Measurements from ENCODE around the gene OR4D1. TPM values are rescaled to one million over a fixed set of nuclear protein-coding genes. Genes with fewer than 3 reads are reported as not detected.

The OR4D1 gene
- total RNA-seq, 1 experiment from 2014 or later: not detected

DNA sequence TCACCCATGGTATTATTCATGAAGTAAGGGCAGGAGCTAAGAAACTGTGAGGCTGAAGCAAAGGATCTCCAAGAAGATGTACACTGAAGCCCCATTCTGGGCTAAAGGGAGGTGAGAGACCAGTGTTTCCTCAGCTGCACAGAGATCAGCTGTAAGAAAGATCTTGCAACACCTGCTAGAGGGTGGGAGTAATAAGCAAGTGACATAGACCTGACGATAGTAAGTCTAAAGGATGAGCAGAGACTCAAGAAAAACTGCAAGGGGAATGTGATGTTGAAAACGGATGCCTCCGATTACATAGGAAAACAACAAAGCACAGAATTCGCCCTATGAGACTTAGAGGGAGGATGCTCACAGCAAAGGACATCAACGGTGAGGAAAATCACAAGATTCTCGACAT is 18.5 kb downstream of the OR4D1 start, which contains the start of gene OR4D2:
Gene OR4D2, plus strand, starts transcription at position 301 of the 400 bp plus-strand sequence. CDS start 2,674 bp downstream, outside the sequence.
- Mint-ChIP-seq H3K4me1 (ENCODE audit: low read depth, unreplicated experiment) (no peaks in the 10 kb centered on the region), H3K4me3 (ENCODE audit: unreplicated experiment) (no peak within 1 kb of the TSS), H3K36me3 (ENCODE audit: insufficient read depth, unreplicated experiment) (no peaks in the 10 kb centered on the region), H3K9me3 (ENCODE audit: unreplicated experiment) (no peaks in the 10 kb centered on the region), H3K27ac (ENCODE audit: unreplicated experiment) (no peak within 1 kb of the TSS), H3K27me3 (ENCODE audit: insufficient read depth, unreplicated experiment) (peaks cover 45% of the 10 kb centered on the region)
- no peaks in the 10 kb centered on the region for H3K4me1 ChIP-seq
- POLR2A ChIA-PET: no interaction called here
- BruUV-seq (replicated peaks): no TSS peak
- no peak within 1 kb of the TSS for H3K4me3 ChIP-seq (ENCODE audit: low read depth, low read length)
- H3K36me3 ChIP-seq (ENCODE audit: control insufficient read depth, insufficient read depth, low read length): no peaks in the 10 kb centered on the region
- no peak for DNase-seq
- intact Hi-C loops (cut with micrococcal nuclease; ENCODE audit: unreplicated experiment): no loop called here
- CTCF ChIA-PET: no interaction called here
- no peaks in the 10 kb centered on the region; the same call in 1 of the 2 replicates for H3K27me3 ChIP-seq (replicated peaks; ENCODE audit: control insufficient read depth, insufficient read depth, low read length)
- H3K9me3 ChIP-seq: no peaks in the 10 kb centered on the region
- TF ChIP-seq, protein P1, sequence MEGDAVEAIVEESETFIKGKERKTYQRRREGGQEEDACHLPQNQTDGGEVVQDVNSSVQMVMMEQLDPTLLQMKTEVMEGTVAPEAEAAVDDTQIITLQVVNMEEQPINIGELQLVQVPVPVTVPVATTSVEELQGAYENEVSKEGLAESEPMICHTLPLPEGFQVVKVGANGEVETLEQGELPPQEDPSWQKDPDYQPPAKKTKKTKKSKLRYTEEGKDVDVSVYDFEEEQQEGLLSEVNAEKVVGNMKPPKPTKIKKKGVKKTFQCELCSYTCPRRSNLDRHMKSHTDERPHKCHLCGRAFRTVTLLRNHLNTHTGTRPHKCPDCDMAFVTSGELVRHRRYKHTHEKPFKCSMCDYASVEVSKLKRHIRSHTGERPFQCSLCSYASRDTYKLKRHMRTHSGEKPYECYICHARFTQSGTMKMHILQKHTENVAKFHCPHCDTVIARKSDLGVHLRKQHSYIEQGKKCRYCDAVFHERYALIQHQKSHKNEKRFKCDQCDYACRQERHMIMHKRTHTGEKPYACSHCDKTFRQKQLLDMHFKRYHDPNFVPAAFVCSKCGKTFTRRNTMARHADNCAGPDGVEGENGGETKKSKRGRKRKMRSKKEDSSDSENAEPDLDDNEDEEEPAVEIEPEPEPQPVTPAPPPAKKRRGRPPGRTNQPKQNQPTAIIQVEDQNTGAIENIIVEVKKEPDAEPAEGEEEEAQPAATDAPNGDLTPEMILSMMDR (IDR thresholded peaks at IDR 0.05; ENCODE audit: insufficient read depth in 1 of 2, low read depth in 1 of 2, low read length in 1 of 2, severe bottlenecking in 1 of 2, unreplicated experiment in 1 of 2): no peak

- Histone ChIP-seq H3K27me3 (replicated peaks; ENCODE audit: control insufficient read depth, insufficient read depth, low read length) (no peaks in the 10 kb centered on the region; the same call in 1 of the 2 replicates), H3K4me1 (no peaks in the 10 kb centered on the region), H3K9me3 (no peaks in the 10 kb centered on the region), H3K4me3 (ENCODE audit: low read depth, low read length) (no peak overlapping the region), H3K36me3 (ENCODE audit: control insufficient read depth, insufficient read depth, low read length) (no peaks in the 10 kb centered on the region)
- intact Hi-C loops (cut with micrococcal nuclease; ENCODE audit: unreplicated experiment): no loop called here
- no TSS peak for BruUV-seq (replicated peaks)
- Mint-ChIP-seq H3K27me3 (ENCODE audit: insufficient read depth, unreplicated experiment) (peaks cover 39% of the 10 kb centered on the region), H3K27ac (ENCODE audit: unreplicated experiment) (no peak overlapping the region), H3K4me3 (ENCODE audit: unreplicated experiment) (no peak overlapping the region), H3K4me1 (ENCODE audit: low read depth, unreplicated experiment) (no peaks in the 10 kb centered on the region), H3K36me3 (ENCODE audit: insufficient read depth, unreplicated experiment) (no peaks in the 10 kb centered on the region), H3K9me3 (ENCODE audit: unreplicated experiment) (no peaks in the 10 kb centered on the region)
- no peak for DNase-seq
- ChIA-PET CTCF (interaction anchor here (0.8 kb wide), 1 partner anchor 49 kb away, joined by 3 read pairs; no protein-coding TSS in a partner anchor), POLR2A (no interaction called here)
- TF ChIP-seq, protein P1 (IDR thresholded peaks at IDR 0.05; ENCODE audit: insufficient read depth in 1 of 2, low read depth in 1 of 2, low read length in 1 of 2, severe bottlenecking in 1 of 2, unreplicated experiment in 1 of 2): no peak
Observed at GRCh38 chr17:58170622-58171021, 22.4 kb downstream of the OR4D1 start.

DNA sequence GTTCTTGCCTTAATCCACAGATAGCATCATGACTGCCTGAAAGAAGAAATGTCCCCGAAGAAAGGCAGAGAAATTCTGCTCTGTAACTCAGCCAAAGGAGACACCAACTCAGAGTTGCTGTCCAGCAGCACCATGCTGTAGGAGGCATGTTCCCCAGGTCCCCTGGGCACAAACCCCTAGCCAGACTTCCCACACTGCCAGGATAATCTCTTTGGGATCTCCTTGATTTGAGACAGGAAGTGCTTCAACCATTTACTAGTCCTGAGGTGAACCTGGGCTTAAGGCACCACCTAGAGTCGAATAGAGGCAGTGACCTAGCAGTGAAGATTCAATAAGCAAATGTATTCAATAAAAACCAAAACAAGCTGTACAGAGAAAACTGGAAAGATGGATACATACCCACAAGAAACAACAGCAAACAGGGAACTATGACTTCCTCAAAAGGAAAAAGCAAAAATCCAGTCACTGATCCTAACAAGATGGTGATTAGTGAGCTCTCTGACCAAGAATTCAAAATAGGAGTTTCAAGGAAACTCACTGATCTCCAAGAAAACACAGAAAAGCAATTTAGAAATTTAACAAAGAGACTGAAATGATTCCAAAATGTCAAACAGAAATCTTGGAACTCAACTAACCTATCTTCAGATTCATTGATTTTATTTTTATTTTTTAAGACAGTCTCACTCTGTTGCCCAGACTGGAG is 24.3 kb downstream of the OR4D1 start:
- Mint-ChIP-seq H3K4me3 (ENCODE audit: unreplicated experiment) (no peak overlapping the region), H3K27ac (ENCODE audit: unreplicated experiment) (no peak overlapping the region), H3K36me3 (ENCODE audit: insufficient read depth, unreplicated experiment) (no peaks in the 10 kb centered on the region), H3K27me3 (ENCODE audit: insufficient read depth, unreplicated experiment) (peaks cover 33% of the 10 kb centered on the region), H3K4me1 (ENCODE audit: low read depth, unreplicated experiment) (no peaks in the 10 kb centered on the region), H3K9me3 (ENCODE audit: unreplicated experiment) (no peaks in the 10 kb centered on the region)
- TF ChIP-seq, protein P1 (IDR thresholded peaks at IDR 0.05; ENCODE audit: insufficient read depth in 1 of 2, low read depth in 1 of 2, low read length in 1 of 2, severe bottlenecking in 1 of 2, unreplicated experiment in 1 of 2): peak; percentile 62 to 63
- H3K4me1 ChIP-seq: no peaks in the 10 kb centered on the region
- peak in 1 of 2 experiments; percentile 58 for DNase-seq
- BruUV-seq (replicated peaks): no TSS peak
- POLR2A ChIA-PET: no interaction called here
- CTCF ChIA-PET: interaction anchor here (0.8 to 1.5 kb wide), 2 partner anchors 8 to 51 kb away, joined by 3 to 7 read pairs; no protein-coding TSS in a partner anchor
- H3K36me3 ChIP-seq (ENCODE audit: control insufficient read depth, insufficient read depth, low read length): no peaks in the 10 kb centered on the region
- H3K4me3 ChIP-seq (ENCODE audit: low read depth, low read length): no peak overlapping the region
- no peaks in the 10 kb centered on the region; the same call in 1 of the 2 replicates for H3K27me3 ChIP-seq (replicated peaks; ENCODE audit: control insufficient read depth, insufficient read depth, low read length)
- intact Hi-C loops (cut with micrococcal nuclease; ENCODE audit: unreplicated experiment): loop anchor here (1.0 kb wide), 1 partner anchor 50 kb away; no protein-coding TSS in a partner anchor
- H3K9me3 ChIP-seq: no peaks in the 10 kb centered on the region

All from Caco-2 (cell line).